ENCODE measurements around the gene ZYG11A.

The ZYG11A gene

DNA sequence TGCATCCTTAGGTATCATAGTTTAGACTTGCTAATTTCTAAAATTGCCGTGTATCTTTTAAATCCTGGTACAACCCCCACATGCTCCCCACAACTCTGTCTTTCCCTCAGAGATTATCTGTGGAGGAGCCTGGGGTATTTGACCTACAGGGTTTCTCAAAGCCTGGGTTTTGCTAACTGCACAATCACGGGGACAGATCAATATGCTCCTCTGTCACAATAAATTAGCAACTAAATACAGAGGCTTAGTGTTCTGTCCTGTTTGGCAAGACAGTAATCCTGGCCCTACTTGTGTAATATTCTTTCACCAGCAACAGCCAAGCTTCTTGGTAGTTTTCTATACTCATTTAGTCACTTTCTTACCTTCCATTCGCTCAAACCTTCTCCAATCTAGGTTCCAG, 70.5 kb downstream of the ZYG11A start:
- H3K4me3 ChIP-seq (ENCODE audit: low read length) = no peak overlapping the region
- TF ChIP-seq, protein P1, sequence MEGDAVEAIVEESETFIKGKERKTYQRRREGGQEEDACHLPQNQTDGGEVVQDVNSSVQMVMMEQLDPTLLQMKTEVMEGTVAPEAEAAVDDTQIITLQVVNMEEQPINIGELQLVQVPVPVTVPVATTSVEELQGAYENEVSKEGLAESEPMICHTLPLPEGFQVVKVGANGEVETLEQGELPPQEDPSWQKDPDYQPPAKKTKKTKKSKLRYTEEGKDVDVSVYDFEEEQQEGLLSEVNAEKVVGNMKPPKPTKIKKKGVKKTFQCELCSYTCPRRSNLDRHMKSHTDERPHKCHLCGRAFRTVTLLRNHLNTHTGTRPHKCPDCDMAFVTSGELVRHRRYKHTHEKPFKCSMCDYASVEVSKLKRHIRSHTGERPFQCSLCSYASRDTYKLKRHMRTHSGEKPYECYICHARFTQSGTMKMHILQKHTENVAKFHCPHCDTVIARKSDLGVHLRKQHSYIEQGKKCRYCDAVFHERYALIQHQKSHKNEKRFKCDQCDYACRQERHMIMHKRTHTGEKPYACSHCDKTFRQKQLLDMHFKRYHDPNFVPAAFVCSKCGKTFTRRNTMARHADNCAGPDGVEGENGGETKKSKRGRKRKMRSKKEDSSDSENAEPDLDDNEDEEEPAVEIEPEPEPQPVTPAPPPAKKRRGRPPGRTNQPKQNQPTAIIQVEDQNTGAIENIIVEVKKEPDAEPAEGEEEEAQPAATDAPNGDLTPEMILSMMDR (IDR thresholded peaks at IDR 0.05; ENCODE audit: insufficient read depth, low read depth, low read length, missing control alignments) = no peak
- DNase-seq (ENCODE audit: low read depth) = no peak

DNA sequence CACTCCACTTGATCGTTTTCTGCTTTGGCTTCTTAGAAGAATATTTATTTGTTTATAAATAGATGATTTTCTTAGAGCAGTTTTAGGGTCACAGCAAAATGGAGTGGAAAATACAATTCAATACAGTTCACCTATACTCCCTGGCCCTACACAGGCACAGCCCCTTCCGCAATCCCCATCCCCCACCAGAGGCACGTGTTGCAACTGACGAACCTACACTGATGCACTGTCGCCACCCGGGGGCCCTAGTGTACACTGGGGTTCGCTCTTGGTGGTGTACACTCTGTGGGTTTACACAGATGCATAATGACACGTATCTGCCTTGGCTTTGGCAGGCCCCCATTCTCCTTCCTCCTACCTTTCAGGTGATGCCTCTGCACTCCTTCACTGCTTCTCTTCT, 71.0 kb downstream of the ZYG11A start:
- TF ChIP-seq, protein P1 (IDR thresholded peaks at IDR 0.05; ENCODE audit: insufficient read depth, low read depth, low read length, missing control alignments) = no peak
- DNase-seq (ENCODE audit: low read depth) = no peak
- H3K4me3 ChIP-seq (ENCODE audit: low read length) = no peak overlapping the region

DNA sequence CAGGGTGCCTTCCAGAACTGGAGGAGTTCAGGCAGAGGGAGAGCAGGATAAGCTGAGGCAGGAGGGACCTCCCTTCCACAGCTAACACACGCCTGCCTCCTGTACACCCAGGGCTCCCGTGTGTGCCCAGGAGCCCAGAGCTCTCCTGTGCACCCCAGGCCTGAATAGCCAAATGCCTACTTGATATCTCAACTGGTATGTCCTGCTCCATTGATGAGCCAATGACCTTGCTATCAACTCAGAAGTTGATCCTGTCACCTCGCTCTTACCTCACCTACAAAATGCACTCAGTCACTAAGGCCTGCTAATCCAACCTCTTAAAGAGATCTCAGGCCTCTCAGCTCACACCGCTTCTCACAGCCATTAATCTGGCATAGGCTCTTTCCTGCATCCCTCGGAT, 71.9 kb downstream of the ZYG11A start:
- TF ChIP-seq, protein P1 (IDR thresholded peaks at IDR 0.05; ENCODE audit: insufficient read depth, low read depth, low read length, missing control alignments) = no peak
- DNase-seq (ENCODE audit: low read depth) = no peak
- no peak overlapping the region for H3K4me3 ChIP-seq (ENCODE audit: low read length)

DNA sequence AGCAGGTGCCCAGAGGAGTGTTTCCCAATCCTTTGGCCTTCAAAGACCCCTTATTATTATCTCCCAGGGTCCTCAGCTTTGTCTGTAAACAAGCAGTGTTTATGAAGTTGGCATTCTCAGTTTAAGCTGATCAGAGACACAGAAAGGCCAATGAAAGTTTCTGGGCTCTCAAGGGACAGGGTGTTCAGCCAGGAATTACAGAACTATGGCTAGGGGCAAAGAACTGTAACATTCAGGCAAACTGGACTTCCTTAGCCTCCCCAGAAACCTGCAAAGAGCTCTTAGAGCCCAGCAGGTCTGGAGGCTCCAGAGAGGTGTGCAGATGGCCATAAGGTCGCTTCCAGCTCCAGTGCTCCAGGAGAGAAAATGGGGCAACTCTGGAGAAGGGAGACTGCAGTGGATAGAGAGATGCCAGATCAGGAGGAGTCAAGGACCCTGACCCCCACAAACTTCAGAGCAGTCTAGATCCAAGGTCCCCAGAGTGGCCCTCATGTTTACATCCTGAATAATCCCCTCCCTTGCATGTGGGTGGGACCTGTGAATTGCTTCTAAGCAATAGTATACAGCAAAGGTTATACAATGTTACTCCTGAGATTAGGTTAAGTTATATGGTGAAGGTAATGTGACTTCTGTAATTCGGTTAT, 72.8 kb downstream of the ZYG11A start:
- H3K4me3 ChIP-seq (ENCODE audit: low read length) = no peak overlapping the region
- DNase-seq (ENCODE audit: low read depth) = no peak
- TF ChIP-seq, protein P1 (IDR thresholded peaks at IDR 0.05; ENCODE audit: insufficient read depth, low read depth, low read length, missing control alignments) = no peak

DNA sequence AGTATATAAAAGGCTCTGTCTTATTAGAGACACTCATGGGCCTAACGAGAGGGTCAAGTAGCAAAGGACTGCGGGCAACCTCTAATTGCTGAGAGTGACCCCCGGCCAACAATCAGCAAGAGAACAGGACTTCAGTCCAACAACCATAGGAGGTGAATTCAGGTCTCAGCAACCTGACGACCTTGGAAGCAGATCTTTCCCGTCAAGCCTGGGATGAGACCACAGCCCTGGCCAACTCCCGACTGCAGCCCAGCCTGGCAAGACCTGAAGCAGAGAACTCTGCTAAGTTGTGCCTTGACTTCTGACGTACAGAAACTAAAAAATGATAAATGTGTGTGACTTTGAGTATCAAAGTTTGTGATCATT, 73.3 kb downstream of the ZYG11A start:
- no peak for DNase-seq (ENCODE audit: low read depth)
- TF ChIP-seq, protein P1 (IDR thresholded peaks at IDR 0.05; ENCODE audit: insufficient read depth, low read depth, low read length, missing control alignments) = no peak
- no peak overlapping the region for H3K4me3 ChIP-seq (ENCODE audit: low read length)

DNA sequence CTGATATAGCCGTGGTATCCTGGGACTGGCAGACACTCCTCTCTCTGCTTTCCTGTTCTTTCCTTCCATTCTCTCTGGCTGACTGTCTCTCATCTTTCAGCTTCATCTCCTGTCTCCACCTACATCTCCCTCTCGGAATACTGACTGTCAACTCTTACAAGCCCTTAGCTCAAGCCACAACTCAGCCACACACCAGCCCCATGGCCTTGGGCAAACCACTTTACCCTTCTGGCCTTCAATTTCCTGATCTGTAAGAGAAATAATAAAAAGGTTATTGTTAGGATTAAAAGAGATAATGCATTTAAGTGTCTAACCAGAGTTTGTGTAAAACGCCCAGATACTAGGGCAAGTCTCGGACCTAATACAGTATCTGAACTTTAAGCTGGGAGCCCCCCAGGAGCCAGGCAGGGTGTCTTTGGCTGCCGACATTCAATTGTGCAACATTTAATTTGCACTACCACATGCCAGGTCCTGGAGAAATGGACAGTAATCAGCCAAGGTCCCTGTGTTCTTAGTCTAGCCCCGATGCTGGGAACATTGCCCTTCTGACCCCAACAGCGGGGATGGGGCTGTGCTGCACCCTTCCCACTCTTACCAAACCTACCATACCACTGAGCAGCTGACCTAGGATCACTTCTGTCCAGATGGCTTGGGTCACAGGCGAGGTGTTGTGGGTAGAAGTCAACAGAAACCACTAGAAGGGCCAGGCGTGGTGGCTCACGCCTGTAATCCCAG, 73.8 kb downstream of the ZYG11A start:
- TF ChIP-seq, protein P1 (IDR thresholded peaks at IDR 0.05; ENCODE audit: insufficient read depth, low read depth, low read length, missing control alignments) = no peak
- DNase-seq (ENCODE audit: low read depth) = no peak
- H3K4me3 ChIP-seq (ENCODE audit: low read length) = no peak overlapping the region

DNA sequence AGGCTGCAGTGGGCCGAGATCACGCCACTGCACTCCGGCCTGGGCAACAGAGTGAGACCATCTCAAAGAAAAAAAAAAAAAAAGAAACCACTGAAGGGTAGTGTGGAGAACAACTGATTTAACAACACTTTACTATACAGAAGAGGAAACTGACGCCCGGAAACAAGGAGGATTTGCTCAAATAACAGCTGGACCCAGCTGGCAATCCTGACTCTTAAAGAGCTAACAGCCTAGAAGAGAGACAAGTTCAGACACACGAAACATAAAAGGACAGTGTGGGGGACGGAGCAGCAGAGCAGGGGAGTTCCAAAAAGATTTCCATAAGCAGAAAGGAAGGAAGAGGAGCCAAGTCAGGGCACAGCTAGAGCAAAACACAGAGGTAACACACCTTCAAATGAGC, 74.6 kb downstream of the ZYG11A start:
- H3K4me3 ChIP-seq (ENCODE audit: low read length) = no peak overlapping the region
- no peak for DNase-seq (ENCODE audit: low read depth)
- TF ChIP-seq, protein P1 (IDR thresholded peaks at IDR 0.05; ENCODE audit: insufficient read depth, low read depth, low read length, missing control alignments) = no peak
